ENCODE results near the gene KRTAP5-11.
"Not testable (repeated sequence)": the region's sequence is repeated elsewhere in the genome, so short reads cannot be mapped to it uniquely, and the experiment has no call there.

The KRTAP5-11 gene

DNA sequence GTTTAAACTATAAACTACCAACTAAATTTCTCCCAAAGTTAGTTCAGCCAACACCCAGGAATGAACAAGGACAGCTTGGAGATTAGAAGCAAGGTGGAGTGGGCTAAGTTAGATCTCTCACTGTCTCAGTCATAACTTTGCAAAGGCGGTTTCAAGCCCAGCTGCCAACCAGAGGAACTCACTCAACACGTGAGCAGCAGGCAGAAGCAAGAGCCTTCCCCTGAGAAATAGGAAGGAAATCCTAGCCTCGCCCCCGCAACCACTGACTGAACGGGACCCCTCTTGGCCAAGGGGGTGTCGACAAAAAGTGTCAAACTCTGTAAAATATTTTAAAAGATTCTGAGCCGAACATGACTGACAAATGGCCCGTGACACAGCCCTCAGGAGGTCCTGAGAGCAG is 38.8 kb downstream of the KRTAP5-11 start:
- TF ChIP-seq ZNF274 (IDR thresholded peaks at IDR 0.05; ENCODE audit: low read depth, low read length), result no peak
- no peak overlapping the region for H3K4me3 ChIP-seq (ENCODE audit: low read length)

DNA sequence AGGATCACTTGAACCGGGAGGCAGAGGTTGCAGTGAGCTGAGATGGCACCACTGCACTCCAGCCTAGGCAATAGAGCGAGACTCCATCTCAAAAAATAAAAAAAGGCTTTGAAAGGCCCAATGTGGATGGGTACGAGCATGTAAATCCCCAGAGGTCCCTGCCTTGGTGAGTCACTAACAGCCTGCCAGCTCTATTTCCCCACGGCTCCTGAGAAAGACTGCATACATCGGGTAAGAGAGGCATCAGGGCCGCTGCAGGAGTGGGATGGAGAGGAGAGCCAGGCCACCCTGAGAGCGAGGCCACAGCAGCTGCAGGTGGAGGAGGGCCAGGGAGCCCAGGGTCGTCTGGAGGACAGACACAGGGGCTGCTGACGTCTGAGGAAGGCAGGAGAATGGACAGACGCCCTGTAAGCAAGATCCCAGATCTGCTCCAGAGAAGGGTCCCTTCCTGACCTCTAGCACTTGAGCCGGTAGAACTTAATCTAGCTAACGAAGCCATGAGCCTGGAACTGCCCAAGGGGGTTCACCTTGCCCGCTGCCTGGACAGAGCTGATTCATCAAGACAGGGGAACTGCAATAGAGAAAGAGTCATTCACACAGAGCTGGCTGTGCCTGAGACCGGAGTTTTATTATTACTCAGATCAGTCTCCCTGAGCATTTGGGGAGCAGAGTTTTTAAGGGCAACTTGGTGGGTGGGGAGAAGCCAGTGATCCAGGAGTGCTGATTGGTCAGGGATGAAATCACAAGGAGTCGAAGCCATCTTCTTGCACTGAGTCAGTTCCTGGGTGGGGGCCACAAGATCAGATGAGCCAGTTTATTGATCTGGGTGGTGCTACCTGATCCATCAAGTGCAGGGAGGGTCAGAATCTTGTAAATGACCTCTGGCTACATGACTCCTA is 39.5 kb downstream of the KRTAP5-11 start:
- no peak for TF ChIP-seq ZNF274 (IDR thresholded peaks at IDR 0.05; ENCODE audit: low read depth, low read length)
- no peak overlapping the region for H3K4me3 ChIP-seq (ENCODE audit: low read length)

DNA sequence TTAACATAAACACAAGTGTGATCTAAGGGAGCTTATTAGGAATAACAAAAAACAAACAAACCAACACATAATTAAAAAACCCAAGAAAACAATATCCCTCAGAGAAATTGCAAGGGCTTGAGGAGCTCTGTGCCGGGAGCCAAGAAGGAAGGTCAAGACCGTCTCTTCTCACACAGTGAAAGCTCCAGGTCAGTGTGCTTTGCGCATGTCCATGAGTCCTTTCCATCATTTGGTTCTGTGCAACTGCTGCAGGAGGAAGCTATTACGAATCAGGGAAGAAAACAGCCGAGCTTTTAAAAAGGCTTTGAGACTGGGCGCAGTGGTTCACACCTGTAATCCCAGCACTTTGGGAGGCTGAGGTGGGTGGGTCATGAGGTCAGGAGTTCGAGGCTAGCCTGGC is 40.3 kb downstream of the KRTAP5-11 start:
- no peak overlapping the region for H3K4me3 ChIP-seq (ENCODE audit: low read length)
- TF ChIP-seq ZNF274 (IDR thresholded peaks at IDR 0.05; ENCODE audit: low read depth, low read length), result no peak

DNA sequence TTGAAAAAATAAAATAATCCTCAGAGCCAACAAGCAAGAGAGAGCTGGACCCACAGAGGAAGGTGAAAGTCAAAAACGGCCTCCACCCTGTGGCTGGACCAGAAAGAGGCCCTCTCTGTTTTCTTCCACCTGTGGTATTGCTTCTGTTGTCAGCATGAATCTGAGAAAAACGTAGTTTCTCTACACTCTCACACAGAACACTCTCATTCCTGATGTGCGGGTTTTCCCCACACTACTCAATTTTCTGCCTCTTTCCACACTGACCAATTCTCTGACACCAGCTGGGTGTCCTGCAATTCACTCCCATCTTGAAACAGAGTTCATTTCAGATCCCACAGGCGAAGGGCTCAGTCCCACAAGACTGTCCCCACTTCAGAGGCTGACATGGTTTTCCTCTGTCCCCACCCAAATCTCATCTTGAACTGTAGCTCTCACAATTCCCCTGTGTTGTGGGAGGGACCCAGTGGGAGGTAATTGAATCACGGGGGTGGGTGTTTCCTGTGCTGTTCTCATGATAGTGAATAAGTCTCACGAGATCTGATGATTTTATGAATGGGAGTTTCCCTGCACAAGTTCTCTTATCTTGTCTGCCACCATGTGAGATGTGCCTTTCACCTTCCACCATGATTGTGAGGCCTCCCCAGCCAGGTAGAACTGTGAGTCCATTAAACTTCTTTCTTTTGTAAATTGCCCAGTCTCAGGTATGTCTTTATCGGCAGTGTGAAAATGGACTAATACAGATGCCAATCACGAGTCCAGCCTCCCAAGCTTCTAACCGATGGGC is 42.0 kb downstream of the KRTAP5-11 start:
- not testable (repeated sequence) for H3K4me3 ChIP-seq (ENCODE audit: low read length)

DNA sequence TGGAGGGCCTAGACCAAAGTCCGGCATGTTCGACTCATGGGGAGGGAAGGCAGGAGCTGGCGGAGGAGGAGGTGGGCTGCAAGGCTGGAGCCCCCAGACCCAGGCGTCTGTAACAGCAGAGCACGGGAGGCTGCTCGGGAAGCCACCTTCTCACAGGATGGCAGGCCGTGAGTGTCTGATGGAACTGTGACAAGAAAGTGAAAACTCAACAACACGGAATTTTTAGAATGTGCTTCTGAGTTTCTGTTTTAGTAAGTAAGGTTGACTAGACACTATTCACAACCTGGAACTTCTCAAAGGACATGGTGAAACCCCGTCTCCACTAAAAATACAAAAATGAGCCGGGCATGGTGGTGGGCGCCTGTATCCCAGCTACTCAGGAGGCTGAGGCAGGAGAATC is 42.7 kb downstream of the KRTAP5-11 start:
- H3K4me3 ChIP-seq (ENCODE audit: low read length), result not testable (repeated sequence)

GRCh38 chr11:71539017-71539416 is 43.7 kb downstream of the KRTAP5-11 start:
- H3K4me3 ChIP-seq (ENCODE audit: low read length), result no peak overlapping the region
- TF ChIP-seq ZNF274 (IDR thresholded peaks at IDR 0.05; ENCODE audit: low read depth, low read length), result no peak

DNA sequence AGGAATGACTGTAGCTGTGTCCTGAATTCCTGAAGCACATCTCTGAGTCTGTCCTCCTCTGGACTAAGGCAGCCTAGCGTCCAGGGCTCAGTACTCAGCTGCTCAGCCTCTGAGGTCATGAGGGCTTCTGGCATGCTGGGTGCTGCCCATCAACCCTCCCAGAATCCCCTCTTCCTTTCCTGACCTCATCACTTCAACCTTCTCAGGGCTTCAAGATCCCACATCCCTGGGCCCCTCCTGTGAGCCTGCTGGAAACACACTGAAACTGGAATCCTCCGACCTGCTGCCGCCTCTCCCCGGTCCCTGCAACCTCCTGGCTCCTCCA is 44.0 kb downstream of the KRTAP5-11 start:
- no peak overlapping the region for H3K4me3 ChIP-seq (ENCODE audit: low read length)
- TF ChIP-seq ZNF274 (IDR thresholded peaks at IDR 0.05; ENCODE audit: low read depth, low read length), result no peak

- H3K4me3 ChIP-seq (ENCODE audit: low read length), result not testable (repeated sequence)
Observed at GRCh38 chr11:71537977-71538665, 44.6 kb downstream of the KRTAP5-11 start, which contains the start of gene KRTAP5-8. Gene KRTAP5-8, plus strand, starts transcription at chr11:71538025. Its CDS starts 31 bp downstream, at chr11:71538056.

DNA sequence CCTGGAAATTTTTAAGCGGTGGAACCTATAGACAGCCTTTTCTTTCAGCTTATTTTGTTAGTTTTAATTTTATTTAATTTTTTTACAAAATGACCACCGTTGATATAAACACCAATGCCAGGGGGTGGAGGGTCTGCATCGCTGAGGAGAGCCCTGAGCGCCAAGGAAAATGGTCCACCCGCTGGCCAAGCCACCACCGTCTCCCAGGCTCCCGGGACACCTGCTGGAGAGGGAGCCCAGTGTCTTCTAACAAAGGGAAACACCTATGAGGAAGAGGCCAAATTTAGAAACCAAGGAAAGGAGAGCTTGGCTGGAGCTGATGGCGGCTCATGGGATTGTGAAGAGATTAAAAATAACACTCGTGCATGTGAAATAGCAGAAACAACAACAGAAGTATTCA is 45.1 kb downstream of the KRTAP5-11 start:
- TF ChIP-seq ZNF274 (IDR thresholded peaks at IDR 0.05; ENCODE audit: low read depth, low read length), result no peak
- no peak overlapping the region for H3K4me3 ChIP-seq (ENCODE audit: low read length)

- TF ChIP-seq ZNF274 (IDR thresholded peaks at IDR 0.05; ENCODE audit: low read depth, low read length), result no peak
- no peak overlapping the region for H3K4me3 ChIP-seq (ENCODE audit: low read length)
Observed at GRCh38 chr11:71535825-71536224, 46.9 kb downstream of the KRTAP5-11 start.

GRCh38 chr11:71534711-71535608 is 47.7 kb downstream of the KRTAP5-11 start:
- not testable (repeated sequence) for H3K4me3 ChIP-seq (ENCODE audit: low read length)

GRCh38 chr11:71532036-71532610 is 50.6 kb downstream of the KRTAP5-11 start:
- no peak overlapping the region for H3K4me3 ChIP-seq (ENCODE audit: low read length)
- no peak for TF ChIP-seq ZNF274 (IDR thresholded peaks at IDR 0.05; ENCODE audit: low read depth, low read length)

Data from GM08714 (cell line).